CD4-positive, alpha-beta T cell treated with Interleukin-4 for 1 hour (primary cell): ENCODE results near the gene B3GNT4.
"Not testable (repeated sequence)": the region's sequence is repeated elsewhere in the genome, so short reads cannot be mapped to it uniquely, and the experiment has no call there.

Experiments
- DNase-seq, 2 donors: peaks; one replicate each; pipeline ENCODE4 v3.0.0-alpha.2; 2020 to 2022

Gene B3GNT4

DNA sequence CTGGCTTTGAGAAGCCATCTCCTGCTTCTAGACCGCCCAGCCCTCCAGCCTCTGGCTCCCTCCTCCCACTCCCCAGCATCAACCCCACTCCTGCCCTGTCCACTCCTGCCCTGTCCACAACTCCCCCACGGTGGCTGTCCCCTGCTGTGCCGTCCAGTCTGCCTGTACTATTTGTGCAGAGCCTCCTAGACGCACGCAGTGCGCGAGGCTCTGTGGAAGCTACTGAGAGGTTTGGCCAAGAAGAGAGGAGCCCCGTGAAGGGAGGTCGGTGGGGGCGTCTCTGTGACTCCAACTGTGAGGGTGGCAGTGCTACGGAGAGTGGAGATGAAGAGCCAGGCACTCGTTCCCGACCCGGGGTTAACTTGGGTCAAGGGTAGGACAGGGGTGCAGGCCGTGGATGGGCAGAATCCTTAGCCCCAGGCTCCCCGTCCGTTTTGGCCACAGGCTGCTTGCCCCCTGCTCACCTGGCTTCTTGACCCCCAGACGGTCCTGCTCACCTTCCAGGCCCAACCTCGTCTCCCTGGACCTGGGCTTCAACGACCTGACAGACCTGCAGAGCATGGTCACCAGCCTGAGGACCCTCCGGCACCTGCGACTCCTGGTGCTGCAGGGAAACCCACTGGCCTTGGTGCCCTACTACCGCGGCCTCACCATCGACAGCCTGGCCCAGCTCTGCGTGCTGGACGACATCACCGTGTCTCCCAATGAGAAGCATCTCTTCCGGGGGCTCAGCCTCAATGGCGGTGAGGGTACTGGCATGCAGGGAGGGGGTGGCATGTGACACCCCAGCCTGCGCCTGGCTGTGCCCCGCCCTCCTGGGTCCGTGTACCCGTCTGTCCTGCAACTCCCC lies 13.7 kb upstream of the B3GNT4 start:
- DNase-seq = no peak

DNA sequence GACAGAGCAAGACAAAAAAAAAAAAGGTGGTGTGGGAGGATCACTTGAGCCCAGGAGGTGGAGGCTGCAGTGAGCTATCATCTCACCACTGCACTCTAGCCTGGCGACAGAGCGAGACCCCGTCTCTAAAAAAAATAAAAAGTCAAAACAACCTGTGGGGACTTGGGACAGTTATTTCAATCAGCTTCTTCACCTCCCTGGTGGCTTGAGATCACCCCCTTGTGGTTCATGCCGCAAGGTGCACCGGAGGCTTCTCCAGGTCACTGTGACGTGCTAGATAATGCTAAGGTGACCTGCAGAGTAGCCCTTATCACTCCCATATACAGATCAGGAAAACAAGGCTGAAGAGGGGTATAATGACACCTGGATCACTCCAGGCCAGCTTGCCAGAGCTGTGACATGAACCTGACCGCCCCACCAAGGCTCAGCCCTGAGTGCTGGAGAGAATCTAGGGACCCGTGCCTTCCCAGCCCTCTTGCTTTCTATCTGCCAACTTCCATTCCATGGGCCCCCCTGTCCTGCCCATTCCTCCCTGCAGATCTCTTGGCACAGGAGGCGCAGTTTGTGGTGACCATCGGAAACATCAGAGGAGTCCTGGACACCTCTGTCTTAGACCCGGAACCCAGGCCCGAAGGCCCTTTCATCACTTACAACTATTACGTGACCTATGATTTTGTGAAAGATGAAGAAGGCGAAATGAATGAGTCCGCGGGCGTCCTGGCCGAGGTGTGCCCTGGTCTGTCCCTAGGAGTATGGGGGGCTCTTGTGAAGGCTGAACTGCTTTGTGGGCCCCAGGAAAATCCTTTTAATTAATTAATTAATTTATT lies 12.5 kb upstream of the B3GNT4 start:
- DNase-seq = peak; percentile 73

DNA sequence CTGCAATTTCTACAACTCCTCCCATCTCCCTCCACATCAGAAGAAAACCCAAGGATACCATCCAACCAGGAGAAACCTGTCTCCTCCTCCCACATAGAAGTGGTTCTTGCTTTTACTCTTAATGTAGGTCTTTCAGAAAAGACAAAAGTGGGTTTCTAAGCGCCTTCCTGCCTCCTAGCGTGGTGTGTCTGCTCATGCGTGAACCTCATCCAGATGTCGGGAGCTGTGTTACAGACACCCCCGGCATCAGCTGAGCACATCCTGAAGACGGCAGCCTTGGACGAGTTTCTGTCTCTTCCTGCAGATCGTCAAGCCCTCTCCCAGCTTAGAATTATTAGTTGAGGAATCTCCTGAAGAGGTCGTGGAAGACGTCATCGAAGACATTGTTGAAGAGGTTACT lies 11.1 kb upstream of the B3GNT4 start:
- no peak for DNase-seq

DNA sequence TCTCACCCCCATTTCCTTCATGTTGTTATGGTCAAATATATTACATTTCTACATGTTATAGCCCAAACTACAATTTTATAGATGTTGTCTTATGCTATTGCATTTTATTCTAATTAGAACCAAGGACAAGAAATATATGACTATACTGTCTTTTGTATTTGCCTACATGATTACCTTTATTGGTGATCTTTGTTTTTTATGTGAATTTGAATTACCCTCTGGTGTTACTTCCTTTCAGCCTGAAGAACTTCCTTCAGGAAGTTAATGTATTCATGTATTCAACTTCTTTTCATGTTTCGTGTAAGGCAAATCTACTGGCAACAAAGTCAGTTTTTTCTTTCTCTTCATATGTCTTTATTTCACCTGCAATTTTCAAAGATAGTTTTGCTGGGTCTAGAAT lies 8.7 kb upstream of the B3GNT4 start:
- no peak for DNase-seq

DNA sequence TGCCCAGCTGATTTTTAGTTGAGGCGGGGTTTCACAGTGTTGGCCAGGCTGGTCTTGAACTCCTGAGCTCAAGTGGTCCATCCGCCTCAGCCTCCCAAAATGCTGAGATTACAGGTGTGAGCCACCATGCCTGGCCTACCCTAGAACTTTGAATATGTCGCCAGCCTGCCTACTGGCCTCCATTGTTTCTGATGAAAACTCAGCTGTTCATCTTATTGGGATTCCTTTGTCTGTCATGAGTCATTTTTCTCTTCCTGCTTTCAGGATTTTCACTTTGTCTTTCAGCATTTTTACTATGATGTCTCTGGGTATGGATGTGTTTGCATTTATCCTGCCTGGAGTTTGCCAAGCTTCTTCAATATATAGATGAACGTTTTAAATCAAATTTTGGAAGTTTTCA lies 8.1 kb upstream of the B3GNT4 start:
- DNase-seq = no peak

DNA sequence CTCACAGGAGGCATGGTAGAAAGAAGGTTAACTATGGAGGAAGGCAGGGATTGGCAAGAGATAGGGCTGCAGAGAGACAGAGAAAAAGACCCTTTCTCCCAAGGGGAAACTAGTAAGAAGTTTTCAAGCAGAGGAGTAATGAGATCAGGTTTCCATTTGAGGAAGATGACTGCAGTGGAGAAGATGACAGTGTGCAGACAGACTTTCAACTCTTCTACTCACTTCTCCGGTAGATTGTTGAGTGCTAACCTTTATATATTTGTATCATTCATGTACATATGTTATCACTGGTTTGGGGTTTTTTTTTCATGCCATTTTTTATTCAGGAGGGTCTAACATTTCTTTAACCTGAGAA lies 5.9 kb upstream of the B3GNT4 start:
- DNase-seq = no peak

DNA sequence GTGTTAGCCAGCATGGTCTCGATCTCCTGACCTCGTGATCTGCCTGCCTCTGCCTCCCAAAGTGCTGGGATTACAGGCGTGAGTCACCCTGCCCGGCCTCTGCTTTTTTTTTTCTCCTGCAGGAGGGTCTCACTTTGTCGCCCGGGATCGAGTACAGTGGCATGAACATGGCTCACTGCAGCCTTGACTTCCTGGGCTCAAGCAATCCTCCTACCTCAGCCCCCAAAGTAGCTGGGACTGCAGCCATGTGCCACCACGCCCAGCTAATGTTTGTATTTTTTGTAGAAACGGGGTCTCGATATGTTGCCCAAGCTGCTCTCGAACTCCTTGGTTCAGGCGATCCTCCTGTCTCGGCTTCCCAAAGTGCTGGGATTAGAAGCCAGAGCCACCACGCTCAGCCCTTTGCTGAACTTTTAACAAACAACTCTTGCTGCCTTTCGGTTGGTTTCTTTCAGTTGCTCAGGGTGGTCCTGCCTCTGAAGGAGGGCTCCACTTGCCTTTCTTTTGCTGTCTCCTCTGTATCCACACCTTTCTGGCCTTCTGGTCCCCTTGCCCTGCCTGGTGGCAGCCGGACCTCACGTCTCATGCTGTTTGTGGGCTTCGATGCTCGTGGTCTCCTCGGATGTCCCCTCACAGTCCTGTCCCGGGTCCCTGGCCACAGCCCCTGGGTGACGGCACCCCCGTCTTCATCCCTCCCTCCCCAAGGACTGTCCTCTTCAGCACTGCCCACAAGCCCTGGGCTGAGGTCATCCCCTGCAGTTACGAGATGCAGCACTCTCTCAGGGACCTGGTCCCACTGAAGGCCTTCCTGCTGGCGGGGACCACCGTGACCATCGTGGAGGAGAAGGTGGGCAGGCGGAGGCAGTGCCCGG lies 3.8 kb upstream of the B3GNT4 start:
- no peak for DNase-seq

DNA sequence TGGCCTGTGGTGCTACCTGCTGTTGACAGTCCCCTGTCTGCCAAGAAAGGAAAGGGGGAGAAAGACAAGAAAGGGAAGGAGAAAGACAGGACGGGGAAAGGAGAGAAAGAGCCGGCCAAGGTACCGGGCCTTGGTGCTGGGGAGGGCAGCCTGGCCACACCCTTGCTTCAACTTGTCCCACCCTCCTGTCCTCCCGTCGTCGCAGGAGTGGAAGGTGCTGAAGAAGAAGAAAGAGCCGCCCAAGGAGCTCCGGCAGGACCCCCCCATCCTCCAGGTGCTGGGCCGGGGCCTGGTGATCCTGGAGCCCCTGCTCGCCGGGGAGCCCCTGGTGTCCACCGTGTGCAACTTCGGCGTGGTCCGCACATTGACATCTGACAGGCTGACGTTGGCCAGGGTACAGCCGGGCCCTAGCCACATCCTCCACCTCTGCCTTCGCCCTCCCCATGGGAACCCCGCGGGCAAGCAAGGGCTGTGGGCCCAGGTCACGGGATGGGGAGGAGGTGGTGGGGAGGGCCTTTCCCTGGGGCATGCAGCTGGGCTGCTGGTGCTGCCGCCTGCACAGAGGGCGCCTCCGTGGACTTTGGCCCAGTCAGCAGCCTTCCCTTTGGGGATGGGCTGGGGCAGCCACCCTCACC lies 2.9 kb upstream of the B3GNT4 start:
- DNase-seq = no peak

DNA sequence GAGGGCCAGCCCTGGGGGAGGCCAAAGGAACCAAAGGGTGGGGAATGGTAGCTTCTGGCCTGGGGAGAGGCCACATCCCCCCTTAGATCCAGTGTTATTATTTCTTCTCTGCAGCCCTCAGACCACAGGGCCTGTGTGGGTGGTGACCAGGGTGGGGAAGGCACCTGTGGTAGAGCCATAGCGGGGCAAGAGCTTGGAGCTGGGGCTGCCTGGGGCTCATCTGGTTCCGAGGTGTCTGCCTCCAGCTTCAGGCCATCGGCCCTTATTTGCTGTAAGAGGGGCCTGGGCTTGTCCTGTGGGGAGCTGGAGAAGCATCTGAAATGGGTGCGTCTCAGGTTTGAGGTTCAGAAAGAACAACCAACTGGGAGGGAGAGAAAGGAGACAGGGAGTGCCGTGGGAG lies 2.1 kb upstream of the B3GNT4 start:
- no peak for DNase-seq

DNA sequence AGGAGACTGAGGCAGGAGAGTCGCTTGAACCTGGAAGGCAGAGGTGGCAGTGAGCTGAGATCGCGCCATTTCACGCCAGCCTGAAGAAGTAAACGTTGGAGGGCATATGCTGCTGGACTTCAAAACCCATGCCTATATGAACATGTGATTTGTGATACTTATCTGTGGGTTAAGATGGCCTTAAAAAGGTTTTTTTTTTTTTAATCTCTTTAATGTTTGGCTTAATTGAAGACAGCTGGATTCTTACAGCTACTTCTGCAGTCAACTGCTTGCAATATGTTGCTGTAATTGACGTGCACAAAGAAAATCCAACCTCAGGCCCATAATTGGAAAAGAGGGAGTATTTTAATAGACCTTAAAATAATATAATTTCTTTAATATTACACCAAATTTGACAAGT lies 1.5 kb upstream of the B3GNT4 start:
- no peak for DNase-seq

DNA sequence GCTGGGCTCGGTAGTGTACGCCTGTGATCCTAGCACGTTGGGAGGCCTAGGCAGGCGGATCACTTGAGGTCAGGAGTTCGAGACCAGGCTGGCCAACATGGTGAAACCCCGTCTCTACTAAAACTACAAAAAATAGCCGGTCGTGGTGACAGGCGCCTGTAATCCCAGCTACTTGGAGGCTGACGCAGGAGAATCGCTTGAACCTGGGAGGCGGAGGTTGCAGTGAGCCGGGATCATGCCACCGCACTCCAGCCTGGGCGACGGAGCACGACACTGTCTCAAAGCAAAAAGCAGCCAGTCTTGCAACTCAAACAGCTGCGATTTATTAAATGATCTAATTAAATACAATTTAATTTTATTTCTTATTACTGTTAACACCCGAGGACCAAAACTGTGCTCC lies 698 bp upstream of the B3GNT4 start:
- DNase-seq = not testable (repeated sequence)

DNA sequence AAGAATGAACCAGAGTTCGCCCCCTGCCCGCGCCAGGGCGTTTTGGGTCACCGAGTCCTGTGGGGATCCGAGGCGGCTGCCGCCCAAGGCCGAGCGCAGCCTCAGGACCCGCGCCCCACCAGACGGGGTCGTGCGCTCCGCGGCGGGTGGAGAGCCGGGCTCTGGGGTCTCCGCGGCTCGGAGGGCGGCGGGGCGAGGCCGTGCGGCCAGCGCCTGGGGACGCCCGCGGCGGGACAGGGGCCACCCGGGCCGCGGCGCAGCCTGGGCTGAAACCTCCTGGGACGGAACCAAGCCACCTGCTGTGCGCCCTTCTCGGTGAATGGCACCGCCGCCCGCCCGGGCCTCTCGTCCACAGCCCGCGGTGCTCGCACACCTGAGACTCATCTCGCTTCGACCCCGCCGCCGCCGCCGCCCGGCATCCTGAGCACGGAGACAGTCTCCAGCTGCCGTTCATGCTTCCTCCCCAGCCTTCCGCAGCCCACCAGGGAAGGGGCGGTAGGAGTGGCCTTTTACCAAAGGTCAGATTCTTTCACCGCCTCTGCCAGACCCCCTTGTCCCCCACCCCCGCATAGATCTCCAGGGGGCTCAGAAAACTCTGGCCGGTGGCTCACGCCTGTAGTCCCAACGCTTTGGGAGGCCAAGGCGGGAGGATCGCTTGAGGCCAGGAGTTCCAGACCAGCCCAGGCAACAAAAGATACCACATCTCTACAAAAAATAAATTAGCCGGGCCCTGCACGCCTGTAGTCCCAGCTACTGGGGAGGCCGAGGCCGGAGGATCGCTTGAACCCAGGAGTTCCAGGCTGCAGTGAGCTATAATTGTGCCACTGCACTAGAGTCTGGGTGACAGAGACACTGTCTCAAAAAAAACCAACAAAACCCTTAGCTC lies 901 bp downstream of the B3GNT4 start:
- no peak for DNase-seq

DNA sequence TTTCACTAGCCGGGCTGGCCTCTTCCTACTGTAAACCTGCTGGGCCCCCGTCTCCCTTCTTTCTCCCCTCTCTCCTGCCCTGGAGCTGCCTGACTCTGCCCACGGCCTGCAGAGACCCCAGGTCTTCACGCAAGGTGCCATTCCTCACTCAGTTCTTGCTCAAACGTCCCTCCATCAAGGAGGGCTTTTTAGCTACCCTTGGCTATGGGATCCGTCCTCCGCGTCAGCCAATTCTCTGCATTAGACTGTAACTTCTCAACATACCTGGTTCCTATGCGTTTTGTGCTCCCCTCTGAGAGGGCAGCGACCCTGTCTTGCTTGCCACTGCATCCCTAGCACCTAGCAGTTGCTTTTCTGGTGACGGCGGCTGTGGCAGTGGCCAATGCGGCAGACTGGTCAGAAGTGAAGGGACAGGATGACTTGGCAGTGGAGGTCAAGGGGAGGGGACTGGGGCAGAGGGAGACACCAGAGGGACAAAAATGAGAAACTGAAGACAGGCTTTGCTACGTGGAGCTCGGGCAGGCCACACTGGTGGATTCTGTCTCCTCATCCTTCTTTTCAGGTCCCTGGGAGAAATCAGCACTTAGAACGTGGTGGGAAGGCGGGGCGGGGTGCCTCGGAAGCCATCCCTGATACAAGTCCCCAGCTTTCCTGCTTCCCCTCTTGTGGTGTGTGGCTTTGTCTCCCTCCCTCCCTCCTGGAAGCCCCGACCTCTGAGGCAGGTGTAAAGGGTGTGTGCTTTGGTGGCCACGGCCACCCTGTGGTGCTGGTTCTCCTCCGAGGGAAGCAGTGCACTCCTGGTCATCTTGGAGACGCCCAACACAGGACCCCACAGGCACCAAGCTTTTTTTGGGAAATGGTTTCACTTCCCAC lies 1.8 kb downstream of the B3GNT4 start:
- no peak for DNase-seq

DNA sequence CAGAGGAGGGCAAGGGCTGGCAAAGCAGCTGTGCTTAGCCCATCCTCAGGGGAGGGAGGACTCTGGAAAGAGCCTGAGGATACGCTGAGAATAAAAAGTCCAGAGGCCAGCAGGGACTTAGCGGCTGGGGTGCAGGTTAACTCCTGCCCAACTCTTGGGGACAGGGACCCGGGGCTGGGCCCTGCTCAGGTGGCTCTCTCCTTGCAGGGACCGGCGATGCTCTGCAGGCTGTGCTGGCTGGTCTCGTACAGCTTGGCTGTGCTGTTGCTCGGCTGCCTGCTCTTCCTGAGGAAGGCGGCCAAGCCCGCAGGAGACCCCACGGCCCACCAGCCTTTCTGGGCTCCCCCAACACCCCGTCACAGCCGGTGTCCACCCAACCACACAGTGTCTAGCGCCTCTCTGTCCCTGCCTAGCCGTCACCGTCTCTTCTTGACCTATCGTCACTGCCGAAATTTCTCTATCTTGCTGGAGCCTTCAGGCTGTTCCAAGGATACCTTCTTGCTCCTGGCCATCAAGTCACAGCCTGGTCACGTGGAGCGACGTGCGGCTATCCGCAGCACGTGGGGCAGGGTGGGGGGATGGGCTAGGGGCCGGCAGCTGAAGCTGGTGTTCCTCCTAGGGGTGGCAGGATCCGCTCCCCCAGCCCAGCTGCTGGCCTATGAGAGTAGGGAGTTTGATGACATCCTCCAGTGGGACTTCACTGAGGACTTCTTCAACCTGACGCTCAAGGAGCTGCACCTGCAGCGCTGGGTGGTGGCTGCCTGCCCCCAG lies 2.8 kb downstream of the B3GNT4 start:
- no peak for DNase-seq

DNA sequence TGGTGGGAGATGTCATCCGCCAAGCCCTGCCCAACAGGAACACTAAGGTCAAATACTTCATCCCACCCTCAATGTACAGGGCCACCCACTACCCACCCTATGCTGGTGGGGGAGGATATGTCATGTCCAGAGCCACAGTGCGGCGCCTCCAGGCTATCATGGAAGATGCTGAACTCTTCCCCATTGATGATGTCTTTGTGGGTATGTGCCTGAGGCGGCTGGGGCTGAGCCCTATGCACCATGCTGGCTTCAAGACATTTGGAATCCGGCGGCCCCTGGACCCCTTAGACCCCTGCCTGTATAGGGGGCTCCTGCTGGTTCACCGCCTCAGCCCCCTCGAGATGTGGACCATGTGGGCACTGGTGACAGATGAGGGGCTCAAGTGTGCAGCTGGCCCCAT lies 3.5 kb downstream of the B3GNT4 start:
- no peak for DNase-seq

DNA sequence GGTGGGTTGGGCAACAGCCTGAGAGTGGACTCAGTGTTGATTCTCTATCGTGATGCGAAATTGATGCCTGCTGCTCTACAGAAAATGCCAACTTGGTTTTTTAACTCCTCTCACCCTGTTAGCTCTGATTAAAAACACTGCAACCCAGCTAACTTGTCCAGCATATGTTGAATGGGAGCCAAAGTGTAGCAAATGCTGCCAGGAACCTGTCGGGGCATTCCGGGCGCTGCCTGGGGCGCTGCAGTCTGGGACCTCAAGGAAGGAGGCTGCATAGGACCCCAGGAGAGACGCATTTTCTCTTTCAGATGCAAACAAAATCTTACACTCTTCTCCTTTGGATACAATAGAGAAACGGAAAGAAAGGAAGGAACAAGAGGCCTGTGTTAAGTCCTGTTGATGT lies 3.9 kb downstream of the B3GNT4 start:
- DNase-seq = no peak

DNA sequence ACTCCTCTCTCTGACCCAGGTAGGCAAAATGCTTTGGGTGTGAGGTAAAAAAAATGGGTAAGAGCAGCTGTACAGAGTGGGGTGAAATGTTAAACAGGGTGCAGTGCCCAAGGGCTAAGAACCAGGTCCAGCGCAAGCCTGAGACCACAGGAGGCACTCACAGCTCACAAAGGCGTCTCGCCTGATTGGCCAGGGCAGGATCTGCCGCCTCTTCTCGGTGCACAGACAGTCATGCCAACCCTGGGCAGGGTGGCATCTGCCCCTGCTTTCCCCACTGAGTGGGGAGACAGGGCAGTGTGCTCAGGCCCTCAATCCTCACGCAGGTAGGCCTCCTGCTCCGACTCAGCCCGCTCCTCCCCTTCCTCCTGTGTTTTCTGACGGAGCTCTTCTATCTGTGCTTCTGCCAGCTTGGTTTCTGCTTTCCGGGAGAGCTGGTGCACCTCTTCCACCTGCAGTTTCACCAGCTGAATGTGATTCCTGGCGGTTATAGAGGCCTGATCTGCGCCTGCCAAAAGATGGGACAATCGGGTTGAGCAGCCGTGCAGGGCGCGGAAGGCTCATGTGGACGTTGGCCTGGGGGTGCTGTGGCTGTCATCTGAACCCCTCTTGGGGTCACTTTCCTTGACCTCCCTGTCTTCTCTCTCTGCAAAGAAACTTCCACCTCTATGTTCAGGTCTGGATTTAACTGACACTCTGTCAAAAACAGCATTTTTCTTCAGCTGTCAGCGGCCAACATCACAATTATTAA lies 4.7 kb downstream of the B3GNT4 start:
- DNase-seq = no peak

DNA sequence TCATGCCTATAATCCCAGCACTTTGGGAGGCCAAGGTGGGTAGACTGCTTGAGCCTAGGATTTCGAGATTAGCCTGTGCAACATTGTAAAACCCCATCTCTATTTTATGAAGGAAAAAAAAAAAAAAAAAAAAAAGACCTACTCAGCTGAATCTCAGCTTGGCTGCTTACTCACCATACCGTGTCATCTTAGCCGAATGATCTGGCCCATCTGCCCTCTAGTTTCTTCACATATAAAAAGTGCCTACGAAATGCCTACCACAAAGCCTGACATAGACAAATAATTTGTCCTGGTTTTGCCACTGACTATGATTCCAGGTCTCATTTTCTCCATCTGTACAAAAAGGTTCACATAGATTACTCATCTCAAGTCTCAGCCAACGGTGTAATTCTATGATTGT lies 12.3 kb downstream of the B3GNT4 start:
- DNase-seq = no peak

DNA sequence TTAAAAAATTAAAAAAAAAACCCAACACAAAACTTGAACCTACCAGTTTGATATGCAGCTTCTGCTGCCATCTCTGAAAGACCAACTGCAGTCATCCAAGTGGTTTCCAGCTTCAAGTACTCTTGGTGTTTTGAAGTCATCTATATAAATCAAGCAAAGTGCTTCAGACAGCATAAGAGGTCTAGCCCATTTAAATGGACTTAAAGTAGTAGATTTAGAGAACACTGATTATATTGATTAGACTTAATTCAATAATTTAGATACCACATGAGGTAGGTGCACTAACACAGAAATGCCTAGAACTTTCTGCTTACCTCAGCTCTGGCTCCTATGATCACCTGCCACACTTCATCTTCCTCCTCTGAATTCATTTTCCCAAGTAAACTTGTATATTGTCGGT lies 12.9 kb downstream of the B3GNT4 start:
- DNase-seq = no peak
